DMS153 treated with DMSO at 0.1 percent for 48 hours (cell line): ENCODE data around the gene MRNIP.
"Not testable (repeated sequence)": the region's sequence is repeated elsewhere in the genome, so short reads cannot be mapped to it uniquely, and the experiment has no call there.

Experiments used
- DNase-seq: peaks from one replicate; lab custom pipeline; 2025; ENCODE audit not compliant: unreplicated experiment; lab: John Stamatoyannopoulos, UW

The MRNIP gene

GRCh38 chr5:179872055-179872827 is 13.6 kb upstream of the MRNIP start:
- no peak for DNase-seq

- DNase-seq = not testable (repeated sequence)
Observed at GRCh38 chr5:179871533-179871932, 12.9 kb upstream of the MRNIP start.

DNA sequence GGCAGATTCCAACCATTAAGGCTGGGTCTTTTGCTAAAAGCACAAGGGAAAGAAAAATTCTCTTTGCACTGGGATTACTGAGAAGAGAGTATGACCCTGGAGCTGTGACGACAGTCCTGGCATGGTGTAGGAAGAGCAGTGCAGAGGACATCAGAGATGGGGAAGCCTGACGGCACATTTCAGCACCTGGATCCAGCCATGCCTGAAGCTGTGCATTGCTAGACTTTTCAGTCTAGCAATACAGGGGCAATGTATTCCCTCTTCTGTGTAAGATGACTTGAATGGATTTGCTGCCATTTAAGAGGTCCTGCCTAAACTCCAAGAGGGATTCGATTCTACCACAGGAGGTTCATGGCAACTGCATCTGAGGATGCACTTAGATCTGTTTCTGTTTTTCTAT is 12.3 kb upstream of the MRNIP start:
- DNase-seq = no peak

DNA sequence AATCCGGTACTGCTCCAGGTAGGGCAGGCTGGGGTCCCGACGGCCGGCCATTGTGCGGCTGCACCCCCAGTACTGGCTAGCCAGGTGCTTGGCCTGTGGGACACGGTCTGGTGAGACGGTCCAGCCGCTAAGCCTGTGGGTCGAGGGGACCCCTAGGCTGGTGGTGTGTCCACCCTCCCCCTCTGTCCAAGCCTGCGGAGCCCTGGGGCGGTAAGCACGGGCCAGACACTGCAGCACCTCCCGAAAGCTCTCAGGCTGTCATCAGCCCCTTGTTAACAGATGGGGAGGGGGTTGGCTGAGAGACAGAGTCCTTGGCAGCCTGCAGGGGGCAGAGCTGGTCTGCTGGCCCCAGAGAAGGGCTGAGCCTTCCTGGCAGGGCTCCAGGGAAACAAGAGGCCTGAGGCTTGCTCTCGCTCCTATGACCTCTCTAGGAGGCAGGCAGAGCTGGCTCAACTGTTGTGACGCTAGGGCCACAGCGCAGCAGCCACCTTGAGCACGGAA is 11.8 kb upstream of the MRNIP start:
- peak; percentile 2 for DNase-seq

DNA sequence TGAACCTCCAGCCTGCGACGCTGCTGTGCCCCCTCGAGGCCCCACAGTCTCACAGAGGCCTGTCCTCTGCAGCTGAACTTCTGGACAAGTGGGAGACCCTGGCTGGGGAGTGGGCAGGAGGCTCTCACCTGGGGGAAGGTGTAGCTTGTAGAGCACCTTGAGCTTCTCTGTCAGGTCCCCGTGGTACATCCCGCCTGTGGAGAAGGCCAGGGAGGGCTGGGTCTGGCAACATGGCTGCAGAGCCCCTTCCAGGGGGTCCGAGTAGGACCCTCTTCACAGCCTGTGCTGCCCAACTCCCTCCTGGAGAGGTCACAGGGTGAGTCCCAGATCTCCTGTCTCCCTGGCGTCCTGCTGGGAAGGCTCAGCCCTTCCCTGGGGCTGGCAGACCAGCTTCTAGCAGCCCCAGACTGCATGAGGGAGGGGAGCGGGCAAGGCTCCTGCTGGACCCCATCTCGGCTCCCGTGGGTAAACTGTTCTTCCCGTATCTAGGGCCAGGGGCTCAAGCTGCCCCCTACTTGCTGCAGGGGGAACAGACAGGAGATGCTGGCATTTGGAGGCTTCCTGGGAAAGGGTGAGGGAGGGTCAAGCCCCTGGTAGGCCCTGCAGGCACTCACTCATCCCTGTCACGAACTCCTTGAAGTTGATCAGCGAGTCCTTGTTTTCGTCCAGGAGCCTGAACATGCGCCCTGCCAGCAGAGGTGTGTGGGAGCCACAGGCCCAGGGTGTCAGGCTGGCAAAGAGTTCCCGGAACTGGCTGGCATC is 11.2 kb upstream of the MRNIP start:
- DNase-seq = no peak

DNA sequence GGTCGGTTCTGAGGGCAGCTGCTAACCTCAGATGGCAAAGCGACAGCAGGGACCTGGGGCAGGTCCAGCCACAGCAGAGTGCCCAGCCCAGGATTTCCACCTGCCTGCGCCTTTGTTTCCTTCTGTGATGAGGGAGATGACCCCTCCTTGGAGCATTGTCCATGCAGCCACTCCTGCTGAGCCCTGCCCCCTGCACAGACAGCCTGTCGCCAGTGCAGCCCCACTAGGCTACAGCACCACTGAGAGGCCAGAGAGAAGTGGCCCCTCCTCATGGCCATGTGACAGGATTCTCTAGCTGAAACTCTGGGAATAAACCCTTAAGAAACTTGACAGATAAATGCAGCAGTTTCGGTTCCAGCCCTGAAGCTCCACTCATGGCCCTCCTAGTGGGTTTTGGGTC is 10.5 kb upstream of the MRNIP start:
- DNase-seq = no peak

DNA sequence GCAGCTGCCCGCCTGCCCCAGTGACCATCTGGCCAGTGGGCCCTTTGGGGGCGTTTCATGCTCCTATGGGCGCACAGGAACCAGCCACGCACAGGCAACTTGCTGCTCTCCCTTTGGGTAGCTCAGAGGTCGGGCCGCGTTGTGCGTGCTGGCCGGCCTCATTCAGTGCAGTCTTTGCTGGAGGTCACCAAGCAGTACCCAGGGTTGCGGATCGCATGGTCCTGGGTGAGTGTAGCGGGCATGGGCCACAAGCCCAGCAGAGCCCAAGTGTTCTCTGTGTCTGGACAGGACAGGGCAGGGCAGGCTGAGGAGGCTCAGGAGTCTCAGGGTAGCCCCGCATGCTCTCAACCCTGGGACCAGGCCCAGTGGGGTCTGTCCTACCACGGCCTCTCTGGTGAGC is 9.9 kb upstream of the MRNIP start:
- DNase-seq = no peak

- DNase-seq = no peak
Observed at GRCh38 chr5:179867476-179867875, 8.9 kb upstream of the MRNIP start.

- no peak for DNase-seq
Observed at GRCh38 chr5:179867079-179867465, 8.5 kb upstream of the MRNIP start.

- no peak for DNase-seq
Observed at GRCh38 chr5:179866241-179867078, 7.8 kb upstream of the MRNIP start.

DNA sequence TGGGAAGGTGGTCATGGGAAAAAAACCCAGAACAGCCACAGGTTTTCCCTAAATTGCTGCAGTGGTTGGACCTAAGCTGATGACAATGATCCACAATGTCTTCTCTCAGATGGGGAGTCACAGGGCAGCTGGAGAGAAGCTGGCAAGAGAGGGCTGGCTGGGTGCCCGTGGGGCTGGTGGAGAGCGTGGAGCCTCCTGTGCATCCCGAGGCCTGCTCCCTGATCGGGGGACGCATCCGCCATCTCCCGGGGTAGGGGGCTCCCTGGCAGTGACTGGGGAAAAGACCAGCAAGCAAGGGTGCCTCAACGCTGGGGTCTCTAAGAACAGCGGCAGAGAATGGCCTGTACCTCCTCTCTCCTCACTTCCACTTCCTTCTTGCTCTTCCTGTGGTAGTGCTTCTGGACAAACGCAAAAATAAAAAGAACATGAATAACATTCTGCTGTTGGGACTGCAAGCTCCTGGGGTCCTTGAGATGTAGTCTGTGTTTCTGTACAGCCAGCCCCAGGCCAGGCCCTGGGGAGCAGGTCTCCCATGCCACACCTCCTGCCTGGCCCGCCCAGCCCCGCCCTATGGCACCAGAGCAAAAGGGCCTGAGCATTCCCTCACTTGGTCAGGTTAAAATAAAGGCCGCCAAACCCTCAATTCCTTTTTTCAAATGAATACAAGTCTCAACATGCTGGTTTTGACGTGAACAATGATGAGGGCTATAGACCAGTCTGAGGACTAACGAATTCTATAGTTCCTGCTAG is 7.0 kb upstream of the MRNIP start:
- no peak for DNase-seq

DNA sequence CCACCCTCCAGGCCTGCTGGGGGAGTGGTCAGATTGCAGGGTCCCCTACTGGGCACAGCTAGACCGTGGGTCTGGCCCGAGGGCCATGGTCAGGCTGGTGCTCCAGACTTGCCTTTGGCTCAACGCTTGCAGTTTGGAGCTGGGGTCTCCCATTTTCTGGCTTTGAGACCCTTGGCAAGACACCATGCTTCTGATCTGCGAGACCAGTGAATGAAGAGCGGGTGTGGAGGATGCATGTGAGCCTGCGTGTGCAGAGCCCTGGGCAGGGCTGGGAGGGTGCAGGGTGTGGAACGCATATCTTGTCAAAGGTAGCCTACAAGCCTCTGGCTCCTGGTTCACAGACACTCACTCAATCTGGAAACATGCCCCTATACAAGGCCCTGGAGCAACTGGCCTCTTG is 6.1 kb upstream of the MRNIP start:
- DNase-seq = no peak

GRCh38 chr5:179863449-179864085 is 5.0 kb upstream of the MRNIP start:
- DNase-seq = no peak

- no peak for DNase-seq
Observed at GRCh38 chr5:179862891-179863290, 4.3 kb upstream of the MRNIP start.

DNA sequence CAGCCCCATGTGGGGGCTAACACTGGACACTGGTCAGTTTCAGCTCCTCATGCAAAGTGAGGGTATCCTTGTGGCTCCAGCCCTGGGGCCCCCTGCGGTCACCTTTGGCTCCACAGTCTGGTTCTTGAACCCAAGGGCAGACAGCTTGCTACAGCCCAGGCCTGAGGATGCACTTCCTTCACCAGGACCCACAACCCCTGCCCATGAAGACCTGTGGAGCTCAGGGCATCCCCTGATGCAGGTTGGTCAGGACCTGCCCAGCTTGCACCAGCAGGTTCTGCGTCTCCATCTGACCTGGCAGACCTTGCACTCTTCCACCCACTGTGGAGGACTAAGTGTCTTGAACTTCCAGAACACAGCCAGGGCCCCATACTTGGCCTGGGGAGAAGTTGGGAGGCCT is 3.7 kb upstream of the MRNIP start:
- DNase-seq = no peak

DNA sequence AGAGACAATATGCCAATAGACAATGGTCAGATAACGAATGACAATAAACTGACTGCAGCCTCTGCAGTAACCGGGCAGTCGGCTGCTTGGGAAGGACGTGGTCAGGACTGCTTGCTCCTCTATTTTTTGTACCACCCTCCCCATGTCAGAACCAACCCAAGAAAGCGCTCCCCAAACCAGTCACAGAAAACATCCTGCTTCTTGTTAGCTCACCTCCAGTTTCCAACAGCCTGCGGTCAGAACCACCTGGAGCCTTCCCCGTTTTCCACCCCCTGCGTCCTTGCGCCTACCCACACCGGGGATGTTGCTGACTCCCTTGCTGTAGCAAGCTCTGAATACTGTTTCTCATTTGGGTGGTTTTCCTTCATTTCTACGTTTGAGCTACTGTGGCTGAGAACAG is 1.7 kb upstream of the MRNIP start:
- DNase-seq = no peak

GRCh38 chr5:179858241-179858585 is 404 bp downstream of the MRNIP start:
- peak; percentile 6 for DNase-seq

DNA sequence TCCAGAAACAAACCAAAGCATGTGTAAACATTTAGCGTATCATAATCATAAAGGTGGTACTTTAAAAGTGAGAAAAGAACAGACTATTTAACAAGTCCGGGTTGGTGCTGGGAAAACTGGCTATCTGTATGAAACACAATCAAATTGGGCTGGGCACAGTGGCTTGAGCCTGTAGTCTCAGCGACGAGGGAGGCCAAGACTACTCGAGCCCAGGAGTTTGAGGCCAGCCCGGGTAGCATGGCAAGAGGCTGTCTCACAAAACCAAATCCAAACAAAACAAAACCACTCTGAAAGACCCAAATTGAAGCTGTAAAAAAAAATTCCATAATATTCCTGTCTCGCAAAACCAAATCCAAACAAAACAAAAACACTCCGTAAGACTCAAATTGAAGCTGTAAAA is 4.3 kb downstream of the MRNIP start:
- no peak for DNase-seq

- no peak for DNase-seq
Observed at GRCh38 chr5:179852993-179853547, 5.5 kb downstream of the MRNIP start.

GRCh38 chr5:179841621-179842020 is 17.0 kb downstream of the MRNIP start:
- DNase-seq = no peak
